ENCODE data around the gene TRIM42.

DNA sequence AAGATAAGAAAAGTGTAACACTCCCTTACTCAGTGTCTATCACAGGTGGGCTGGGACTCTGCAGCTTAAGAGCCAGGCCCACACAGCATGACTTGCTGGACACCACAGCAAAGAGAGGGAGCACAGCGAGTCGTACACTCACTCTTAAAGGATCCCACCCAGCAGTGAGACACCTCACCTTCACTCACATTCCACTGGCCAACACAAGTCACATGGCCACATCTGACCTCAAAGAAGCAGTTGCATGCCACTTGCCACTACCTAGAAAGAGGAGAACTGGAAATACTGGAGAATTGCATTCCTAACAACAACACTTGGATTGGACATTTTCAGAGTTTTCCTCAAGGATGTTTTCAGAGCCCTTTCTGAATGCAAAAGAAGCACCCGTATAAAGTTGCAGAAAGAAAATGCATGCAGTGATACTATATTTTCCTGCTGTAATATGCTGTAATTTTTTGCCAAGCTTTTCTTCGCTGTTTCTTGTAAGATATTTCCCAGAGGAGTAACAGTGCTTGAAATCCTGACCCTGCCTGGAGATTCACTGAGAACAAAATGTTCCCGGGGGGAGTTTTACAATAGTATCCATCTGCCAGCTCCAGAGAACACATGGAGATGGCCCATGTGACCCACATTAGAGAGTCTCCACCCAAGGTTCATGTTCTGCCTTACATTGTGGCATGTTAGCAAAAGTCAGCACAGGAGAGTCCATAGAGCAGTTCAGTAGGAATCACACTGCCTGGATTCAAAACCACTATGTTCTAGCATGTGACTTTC lies 42.2 kb downstream of the TRIM42 start:
- TF ChIP-seq, protein P1, sequence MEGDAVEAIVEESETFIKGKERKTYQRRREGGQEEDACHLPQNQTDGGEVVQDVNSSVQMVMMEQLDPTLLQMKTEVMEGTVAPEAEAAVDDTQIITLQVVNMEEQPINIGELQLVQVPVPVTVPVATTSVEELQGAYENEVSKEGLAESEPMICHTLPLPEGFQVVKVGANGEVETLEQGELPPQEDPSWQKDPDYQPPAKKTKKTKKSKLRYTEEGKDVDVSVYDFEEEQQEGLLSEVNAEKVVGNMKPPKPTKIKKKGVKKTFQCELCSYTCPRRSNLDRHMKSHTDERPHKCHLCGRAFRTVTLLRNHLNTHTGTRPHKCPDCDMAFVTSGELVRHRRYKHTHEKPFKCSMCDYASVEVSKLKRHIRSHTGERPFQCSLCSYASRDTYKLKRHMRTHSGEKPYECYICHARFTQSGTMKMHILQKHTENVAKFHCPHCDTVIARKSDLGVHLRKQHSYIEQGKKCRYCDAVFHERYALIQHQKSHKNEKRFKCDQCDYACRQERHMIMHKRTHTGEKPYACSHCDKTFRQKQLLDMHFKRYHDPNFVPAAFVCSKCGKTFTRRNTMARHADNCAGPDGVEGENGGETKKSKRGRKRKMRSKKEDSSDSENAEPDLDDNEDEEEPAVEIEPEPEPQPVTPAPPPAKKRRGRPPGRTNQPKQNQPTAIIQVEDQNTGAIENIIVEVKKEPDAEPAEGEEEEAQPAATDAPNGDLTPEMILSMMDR (IDR thresholded peaks at IDR 0.05): no peak
- no peak for TF ChIP-seq EZH2 (IDR thresholded peaks at IDR 0.05; ENCODE audit: borderline replicate concordance, insufficient read depth, low read depth, low read length, poor library complexity, severe bottlenecking)

Data from B cell (primary cell).